HG03520 (cell line): Measurements from ENCODE around the gene SLC12A8.

Experiments used
- ATAC-seq: cut with Tn5 transposase; IDR thresholded peaks from one replicate; pipeline ENCODE4 v1.9.1; 2021; ENCODE audit warnings: mild to moderate bottlenecking, moderate library complexity; ENCODE audit not compliant: unreplicated experiment

The SLC12A8 gene

GRCh38 chr3:125214738-125215137 lies 2.2 kb upstream of the SLC12A8 start:
- no peak for ATAC-seq

- no peak for ATAC-seq
These were observed 1.5 kb upstream of the SLC12A8 start for GRCh38 chr3:125213946-125214542.

- no peak for ATAC-seq
These were observed 812 bp upstream of the SLC12A8 start for GRCh38 chr3:125213364-125213755.

- ATAC-seq: no peak
These were observed 448 bp downstream of the SLC12A8 start for GRCh38 chr3:125212091-125212508.

- no peak for ATAC-seq
These were observed 941 bp downstream of the SLC12A8 start for GRCh38 chr3:125211523-125212090.

- no peak for ATAC-seq
These were observed 4.5 kb downstream of the SLC12A8 start for GRCh38 chr3:125207949-125208568.

GRCh38 chr3:125207507-125207906 lies 5.0 kb downstream of the SLC12A8 start:
- no peak for ATAC-seq

- ATAC-seq: no peak
These were observed 5.6 kb downstream of the SLC12A8 start for GRCh38 chr3:125206934-125207333.

GRCh38 chr3:125203731-125204130 lies 8.8 kb downstream of the SLC12A8 start:
- no peak for ATAC-seq

GRCh38 chr3:125202197-125202596 lies 10.4 kb downstream of the SLC12A8 start:
- no peak for ATAC-seq

- peak; percentile 63 for ATAC-seq
These were observed 11.8 kb downstream of the SLC12A8 start for GRCh38 chr3:125200731-125201139.

GRCh38 chr3:125194849-125195601 lies 17.5 kb downstream of the SLC12A8 start:
- no peak for ATAC-seq

GRCh38 chr3:125194061-125194848 lies 18.3 kb downstream of the SLC12A8 start:
- no peak for ATAC-seq

- peak; percentile 57 for ATAC-seq
These were observed 20.1 kb downstream of the SLC12A8 start for GRCh38 chr3:125192190-125193035.

- ATAC-seq: no peak
These were observed 20.8 kb downstream of the SLC12A8 start for GRCh38 chr3:125191730-125192129.

- no peak for ATAC-seq
These were observed 21.3 kb downstream of the SLC12A8 start for GRCh38 chr3:125191256-125191655.

GRCh38 chr3:125190786-125191185 lies 21.8 kb downstream of the SLC12A8 start:
- no peak for ATAC-seq

GRCh38 chr3:125189378-125190165 lies 23.0 kb downstream of the SLC12A8 start:
- ATAC-seq: no peak

GRCh38 chr3:125188955-125189354 lies 23.6 kb downstream of the SLC12A8 start:
- no peak for ATAC-seq
